COLO829 (cell line): ENCODE data around the gene NOL4L.

ENCODE experiments used
- DNase-seq: peaks from one replicate; pipeline ENCODE4 v3.0.0; 2012; ENCODE audit warnings: low spot score

Gene NOL4L

DNA sequence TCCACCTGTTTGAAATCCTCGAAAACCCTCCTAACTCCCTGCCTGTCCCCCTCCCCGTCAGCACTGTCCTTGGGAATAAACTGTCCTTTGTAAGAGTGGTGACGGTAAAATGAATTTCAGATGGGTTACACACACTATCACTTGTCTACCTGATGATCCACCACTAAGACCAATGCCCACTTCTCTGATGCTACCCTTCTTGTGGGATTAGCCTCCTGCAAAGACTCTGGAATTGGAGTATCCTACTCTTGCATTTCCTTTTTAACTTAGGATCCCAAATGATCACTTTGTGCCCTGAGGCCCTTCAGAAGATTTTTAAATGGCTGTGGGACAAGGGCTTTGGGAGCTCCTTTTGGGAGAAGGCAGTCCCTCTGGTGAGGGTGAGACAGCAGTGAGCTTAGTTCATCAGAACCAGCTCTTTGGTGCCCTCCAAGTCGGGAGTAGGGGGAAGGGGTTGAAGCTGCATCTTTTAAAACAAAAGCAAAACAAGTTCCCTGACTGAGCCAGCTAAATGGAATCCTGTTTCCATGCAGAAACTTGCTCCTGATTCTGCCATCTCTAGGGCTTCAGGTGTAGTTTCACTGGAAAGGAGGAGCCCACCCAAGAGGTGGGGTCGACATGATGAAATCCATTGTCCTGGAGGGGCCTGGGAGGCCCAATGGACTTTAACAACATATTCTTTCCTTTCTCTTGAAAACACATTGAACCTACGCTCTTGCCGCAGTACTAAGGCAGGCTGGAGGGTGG, 140.5 kb downstream of the NOL4L start:
- DNase-seq: no peak

DNA sequence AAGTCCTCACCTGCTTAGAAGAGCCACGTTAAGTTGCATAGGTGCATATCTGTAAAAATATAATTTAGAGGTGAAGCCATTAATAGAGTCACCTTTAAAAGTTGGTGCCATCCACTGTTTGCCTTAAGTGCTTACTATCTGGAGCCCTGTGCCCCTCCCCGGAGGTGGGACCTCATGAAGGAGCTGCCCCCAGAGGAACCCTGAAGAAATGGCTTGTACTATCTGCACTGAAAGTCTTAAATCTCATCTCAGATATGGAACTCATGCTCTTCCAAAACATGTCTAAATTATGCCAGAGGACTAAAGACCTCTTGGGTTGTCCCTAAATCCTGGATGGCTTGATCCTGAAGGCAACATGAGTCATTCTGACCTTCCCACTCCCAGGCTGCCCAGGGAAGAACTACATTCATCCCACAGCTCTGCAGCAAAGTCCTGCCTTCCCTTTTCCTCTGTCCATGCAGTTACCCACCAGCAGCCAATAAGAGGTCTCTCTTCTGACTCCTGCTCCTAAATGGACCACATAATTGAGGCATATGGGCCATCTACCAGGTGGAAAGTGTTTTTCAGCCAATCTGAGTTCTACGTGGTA, 141.7 kb downstream of the NOL4L start:
- no peak for DNase-seq

GRCh38 chr20:32442630-32443373, 142.3 kb downstream of the NOL4L start:
- no peak for DNase-seq

GRCh38 chr20:32441638-32442037, 143.5 kb downstream of the NOL4L start:
- no peak for DNase-seq

- DNase-seq: no peak
These were observed 144.4 kb downstream of the NOL4L start for GRCh38 chr20:32440758-32441078.

DNA sequence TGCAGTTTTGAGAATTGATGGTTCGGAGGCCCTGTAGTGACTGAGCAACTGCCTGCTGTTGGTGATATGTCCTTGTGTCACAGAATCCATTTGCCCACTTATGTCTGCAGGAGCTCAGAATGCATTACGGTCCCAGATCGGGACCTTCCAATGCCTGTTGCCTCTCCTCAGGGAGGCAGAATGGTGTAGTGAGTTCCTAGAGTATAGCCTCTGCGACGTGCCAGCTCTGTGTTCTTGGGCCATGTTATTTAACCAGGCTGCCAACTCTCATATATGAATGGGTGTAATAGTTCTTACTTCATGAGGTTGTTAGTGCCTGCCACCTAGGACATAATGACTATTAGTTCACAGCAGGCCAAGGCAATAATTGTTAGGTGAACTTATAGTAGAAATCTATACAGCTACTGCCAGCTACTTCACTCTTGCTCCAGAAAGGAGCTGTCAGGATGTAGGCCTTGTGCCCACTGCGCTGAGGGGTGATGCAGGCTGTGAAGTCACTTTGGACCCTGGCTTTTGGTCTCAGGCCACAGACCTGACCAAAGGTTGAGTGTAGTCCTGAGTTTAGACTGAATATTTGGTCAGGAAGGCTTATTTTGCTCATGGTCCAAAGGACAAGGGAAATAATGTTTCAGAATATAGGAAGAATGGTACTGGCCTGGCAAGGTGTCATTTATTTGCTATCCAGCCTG, 144.9 kb downstream of the NOL4L start:
- no peak for DNase-seq

DNA sequence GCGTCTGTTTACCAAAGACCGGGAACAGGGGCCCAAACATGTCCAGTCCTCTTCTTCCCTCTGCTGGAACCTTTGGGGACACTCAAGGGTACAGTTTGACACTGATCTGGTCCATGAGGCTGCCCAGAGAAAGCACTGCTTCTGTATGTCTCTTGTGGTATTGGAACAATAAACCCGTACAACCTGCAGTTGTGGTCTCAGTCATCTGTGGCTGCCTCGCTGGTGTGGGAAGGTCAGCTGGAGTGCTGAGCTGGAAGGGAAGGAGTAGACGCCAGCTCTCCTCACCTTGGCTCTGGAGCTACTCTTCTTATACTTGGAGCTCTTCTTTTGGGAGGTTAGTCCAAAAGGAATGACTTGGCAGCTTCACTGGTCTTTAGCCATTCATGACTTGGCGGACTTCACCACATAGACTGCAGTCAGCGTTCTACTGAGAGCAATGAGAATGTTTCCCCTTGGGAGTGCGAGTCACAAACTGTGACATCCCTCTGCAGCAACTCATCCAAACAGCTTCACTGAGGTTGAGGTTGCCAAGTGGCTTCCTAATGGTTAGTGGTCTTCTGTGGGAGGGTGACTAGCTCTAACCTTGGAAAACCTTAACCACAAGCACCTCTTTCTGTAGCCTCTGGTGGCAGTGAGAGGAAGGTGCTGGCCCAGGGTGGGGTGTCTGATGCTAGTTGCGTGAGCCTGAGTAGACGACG, 145.9 kb downstream of the NOL4L start:
- DNase-seq: no peak

DNA sequence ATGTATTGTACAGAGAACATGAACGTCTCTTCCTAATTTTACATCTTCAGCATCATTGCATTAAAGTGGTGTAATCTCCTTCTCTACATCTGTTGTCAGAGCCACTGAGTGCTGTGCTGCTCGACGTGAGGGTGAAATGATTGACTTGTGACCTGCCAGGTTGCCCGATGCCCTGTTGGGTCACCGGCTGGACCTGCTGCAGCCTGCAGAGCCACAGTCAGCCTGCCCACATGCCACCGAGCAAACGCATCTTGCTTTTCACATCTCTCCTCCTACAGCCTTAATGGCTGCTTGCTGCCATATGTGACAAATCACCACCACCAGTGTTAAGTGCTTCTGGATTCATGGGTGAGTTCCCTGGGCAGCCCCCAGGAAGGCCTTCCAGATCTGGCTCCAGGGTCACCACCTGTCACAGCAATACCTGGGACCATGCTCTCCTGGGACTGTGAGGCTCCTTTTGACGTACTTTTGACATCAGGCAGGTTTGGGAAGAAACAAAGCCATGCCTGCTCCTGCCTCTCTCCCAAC, 146.7 kb downstream of the NOL4L start:
- no peak for DNase-seq

DNA sequence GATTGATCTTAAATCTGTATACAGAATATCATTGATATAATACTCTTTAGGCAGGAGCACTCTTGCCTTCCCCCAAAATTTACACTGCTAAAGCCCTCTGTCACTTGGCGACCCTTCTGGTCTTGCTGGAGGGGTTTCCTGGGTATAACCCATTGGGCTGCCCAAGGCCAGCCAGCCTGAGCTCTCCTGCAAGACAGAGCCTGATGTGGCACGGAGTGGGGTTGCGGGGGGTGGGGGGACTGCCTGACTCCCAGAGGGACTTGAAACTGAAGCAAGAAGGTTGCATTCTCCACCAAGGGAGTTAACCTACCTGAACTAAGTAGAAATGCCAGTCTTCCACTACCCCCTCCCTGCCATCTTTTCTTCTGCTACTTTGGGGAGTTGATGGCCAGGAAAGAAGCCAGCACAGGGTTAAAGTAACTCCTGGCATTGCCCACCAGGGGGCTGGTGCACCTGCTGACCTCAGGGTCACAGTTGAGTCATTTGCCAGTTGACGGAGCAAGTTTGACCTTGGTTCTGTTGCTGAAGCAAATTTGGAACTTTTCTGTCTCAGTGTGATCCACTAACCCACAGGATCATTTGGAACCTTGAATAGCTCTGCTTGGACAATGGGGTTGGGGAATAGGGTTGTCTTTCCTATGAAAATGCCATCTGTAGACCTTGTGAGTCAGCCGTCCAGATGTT, 147.6 kb downstream of the NOL4L start:
- no peak for DNase-seq

DNA sequence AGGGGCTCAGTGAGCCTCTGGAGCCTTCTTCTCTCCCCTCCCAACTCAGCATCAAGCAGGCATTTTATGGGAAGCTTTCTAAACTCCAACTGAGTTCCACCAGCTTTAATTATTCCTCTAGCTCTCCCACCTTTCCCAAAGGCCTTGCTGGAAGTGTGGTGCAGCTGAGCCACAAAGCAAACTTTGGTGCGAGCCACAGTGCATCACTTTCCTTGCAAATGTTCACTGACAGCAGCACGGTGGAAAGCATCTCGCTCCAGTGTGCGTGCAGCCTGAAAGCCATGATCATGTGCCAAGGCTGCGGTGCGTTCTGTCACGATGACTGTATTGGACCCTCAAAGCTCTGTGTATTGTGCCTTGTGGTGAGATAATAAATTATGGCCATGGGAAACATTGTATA, 148.2 kb downstream of the NOL4L start:
- no peak for DNase-seq

DNA sequence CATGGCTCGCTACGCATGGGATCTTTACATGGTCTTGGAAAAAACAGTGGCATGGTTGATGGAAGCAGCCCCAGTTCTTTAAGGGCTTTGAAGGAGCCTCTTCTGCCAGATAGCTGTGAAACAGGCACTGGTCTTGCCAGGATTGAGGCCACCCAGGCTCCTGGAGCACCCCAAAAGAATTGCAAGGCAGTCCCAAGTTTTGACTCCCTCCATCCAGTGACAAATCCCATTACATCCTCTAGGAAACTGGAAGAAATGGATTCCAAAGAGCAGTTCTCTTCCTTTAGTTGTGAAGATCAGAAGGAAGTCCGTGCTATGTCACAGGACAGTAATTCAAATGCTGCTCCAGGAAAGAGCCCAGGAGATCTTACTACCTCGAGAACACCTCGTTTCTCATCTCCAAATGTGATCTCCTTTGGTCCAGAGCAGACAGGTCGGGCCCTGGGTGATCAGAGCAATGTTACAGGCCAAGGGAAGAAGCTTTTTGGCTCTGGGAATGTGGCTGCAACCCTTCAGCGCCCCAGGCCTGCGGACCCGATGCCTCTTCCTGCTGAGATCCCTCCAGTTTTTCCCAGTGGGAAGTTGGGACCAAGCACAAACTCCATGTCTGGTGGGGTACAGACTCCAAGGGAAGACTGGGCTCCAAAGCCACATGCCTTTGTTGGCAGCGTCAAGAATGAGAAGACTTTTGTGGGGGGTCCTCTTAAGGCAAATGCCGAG, 148.8 kb downstream of the NOL4L start:
- DNase-seq: no peak

- no peak for DNase-seq
These were observed 149.6 kb downstream of the NOL4L start for GRCh38 chr20:32435449-32436107.

DNA sequence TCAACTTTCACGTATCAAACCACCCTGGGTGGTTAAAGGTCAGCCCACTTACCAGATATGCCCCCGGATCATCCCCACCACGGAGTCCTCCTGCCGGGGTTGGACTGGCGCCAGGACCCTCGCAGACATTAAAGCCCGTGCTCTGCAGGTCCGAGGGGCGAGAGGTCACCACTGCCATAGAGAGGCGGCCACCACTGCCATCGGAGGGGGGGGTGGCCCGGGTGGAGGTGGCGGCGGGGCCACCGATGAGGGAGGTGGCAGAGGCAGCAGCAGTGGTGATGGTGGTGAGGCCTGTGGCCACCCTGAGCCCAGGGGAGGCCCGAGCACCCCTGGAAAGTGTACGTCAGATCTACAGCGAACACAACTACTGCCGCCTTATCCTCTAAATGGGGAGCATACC, 150.7 kb downstream of the NOL4L start:
- no peak for DNase-seq

- no peak for DNase-seq
These were observed 151.7 kb downstream of the NOL4L start for GRCh38 chr20:32433311-32434021.

GRCh38 chr20:32432277-32432676, 152.9 kb downstream of the NOL4L start:
- no peak for DNase-seq

- DNase-seq: no peak
These were observed 153.7 kb downstream of the NOL4L start for GRCh38 chr20:32431457-32431856.

- no peak for DNase-seq
These were observed 155.3 kb downstream of the NOL4L start for GRCh38 chr20:32429745-32430360.

DNA sequence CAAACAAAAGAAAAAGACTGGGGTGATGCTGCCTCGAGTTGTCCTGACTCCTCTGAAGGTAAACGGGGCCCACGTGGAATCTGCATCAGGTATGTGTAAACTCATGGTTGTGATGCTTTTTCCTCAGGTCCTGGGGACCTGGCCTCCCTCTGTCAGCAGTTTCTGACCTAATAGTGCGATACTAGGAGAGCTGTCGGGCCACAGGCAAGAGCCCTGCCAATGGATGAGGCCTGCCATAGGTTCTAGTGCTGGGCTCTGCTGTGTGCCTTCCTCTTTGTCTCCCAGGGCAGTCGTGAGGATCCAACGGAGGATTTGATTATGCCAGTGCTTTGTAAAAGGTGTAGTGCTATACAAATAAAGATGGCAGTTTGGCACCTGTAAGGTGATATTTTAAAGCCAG, 155.8 kb downstream of the NOL4L start:
- no peak for DNase-seq

- no peak for DNase-seq
These were observed 157.1 kb downstream of the NOL4L start for GRCh38 chr20:32427996-32428395.
